ENCODE data around the gene NTRK2.

DNA sequence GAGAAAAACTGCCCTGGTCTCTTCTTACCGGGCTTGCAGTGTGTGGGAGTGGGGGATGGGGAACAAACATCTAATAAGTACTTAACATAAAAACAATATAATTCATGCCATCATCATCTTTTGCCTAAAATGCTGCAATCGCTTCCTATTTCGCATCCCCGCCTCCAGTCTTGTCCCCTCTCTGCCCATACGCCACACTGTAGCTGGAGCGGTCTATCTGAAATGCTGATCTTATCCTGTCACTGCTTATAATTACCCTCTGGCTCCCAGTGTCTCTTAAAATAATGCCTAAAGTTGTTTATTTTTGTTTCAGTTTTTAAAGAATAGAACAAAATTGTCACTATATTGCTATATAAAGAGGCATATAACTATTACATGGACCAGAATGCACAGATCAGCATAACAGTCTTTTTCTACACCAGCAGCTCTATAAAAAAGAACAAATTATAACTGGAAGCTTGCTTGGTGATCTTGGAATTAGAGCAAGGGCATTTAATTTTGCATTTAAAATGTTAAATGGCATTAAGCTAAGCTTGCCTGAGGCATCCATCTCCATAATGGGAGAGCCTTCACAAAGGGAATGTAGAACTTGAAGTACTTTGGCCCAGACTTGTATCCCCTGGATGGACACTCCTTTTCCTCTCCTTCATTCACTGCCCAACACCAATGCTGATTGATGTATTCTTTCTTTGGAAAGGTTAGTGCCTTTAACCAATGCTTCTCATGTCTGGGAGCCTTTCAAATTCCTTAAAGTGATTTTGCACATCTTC, 12.2 kb downstream of the NTRK2 start:
- TF ChIP-seq SUZ12 (IDR thresholded peaks at IDR 0.05): no peak
- TF ChIP-seq ARNT (IDR thresholded peaks at IDR 0.05): no peak
- no peak for TF ChIP-seq ELF4 (IDR thresholded peaks at IDR 0.05)
- no peak for TF ChIP-seq SP1 (IDR thresholded peaks at IDR 0.05)
- no peak for TF ChIP-seq HDGF (IDR thresholded peaks at IDR 0.05; ENCODE audit: borderline replicate concordance)
- TF ChIP-seq FOXM1 (IDR thresholded peaks at IDR 0.05; ENCODE audit: borderline replicate concordance): no peak
- no peak for TF ChIP-seq BHLHE40 (IDR thresholded peaks at IDR 0.05; ENCODE audit: borderline replicate concordance)
- no peak for TF ChIP-seq CTBP1 (IDR thresholded peaks at IDR 0.05; ENCODE audit: borderline replicate concordance)
- TF ChIP-seq FOXK2 (IDR thresholded peaks at IDR 0.05): no peak
- no peak for TF ChIP-seq FOXA1 (IDR thresholded peaks at IDR 0.05)
- TF ChIP-seq TARDBP (IDR thresholded peaks at IDR 0.05): no peak

All from HEK293T (cell line).